OCI-LY3 (cell line): ENCODE results near the gene UBE2U.

Experiments
- CTCF ChIP-seq: fragments of 200-600, 300-600 bp; sonication (generic); IDR thresholded peaks from 2 replicates; pipeline ENCODE4 v1.5.1; 2014; ENCODE audit warnings: antibody characterized with exemption, low read length, low read depth
- EZH2phosphoT487 ChIP-seq: fragments of 200-600 bp; shearing (Covaris generic); IDR thresholded peaks from 2 replicates; pipeline ENCODE4 v1.6.1; 2018; ENCODE audit warnings: antibody characterized with exemption, mixed run types, low read depth

DNA sequence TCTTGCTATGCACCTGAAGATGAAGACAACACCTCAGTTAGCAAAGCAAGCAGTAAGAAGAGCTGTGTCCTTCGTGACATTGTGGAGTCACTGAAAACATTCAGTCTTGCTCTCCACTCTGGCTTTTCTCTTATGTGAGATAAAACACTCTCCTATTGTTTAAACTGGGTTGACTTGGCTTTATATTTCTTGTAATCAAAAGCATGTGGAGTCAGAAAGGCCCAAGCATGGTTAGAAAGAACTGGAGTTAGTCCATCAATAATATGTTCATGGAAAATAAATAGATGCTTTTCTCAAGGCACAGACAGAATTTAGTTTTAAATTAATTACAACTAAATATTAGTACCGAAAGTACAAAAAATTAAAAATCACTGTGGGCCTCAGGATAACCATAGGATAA is 61.7 kb downstream of the UBE2U start:
- TF ChIP-seq CTCF (no peak), EZH2phosphoT487 (no peak)
